Endometrium (tissue), 2 donors: ENCODE data around the gene DPYSL4.

Experiments used
- FAIRE-seq: peaks from 2 replicates; lab custom pipeline; 2012; peaks lifted over from hg19 to GRCh38; lab: Jason Lieb, UNC
- donor health status: control.
- donor health status: control.

The DPYSL4 gene

DNA sequence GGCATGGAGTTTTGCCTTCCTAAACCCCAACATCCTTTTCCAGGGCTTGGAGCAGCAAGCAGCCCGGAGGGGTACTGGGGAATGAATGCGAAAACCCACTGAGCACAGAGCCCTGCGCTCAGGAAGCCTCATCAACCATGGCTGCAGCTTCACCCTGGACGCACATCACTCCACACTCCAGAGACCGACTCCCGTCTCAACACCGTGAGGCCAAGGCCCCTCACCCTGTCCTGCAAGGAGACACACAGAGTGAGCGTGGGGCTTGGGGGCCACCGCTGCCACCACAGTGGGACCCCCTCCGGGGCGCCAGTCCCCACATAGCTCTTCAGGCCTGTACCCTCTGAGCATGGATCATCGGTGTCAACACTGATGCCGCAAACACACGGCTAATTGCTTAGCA is 41.9 kb downstream of the DPYSL4 start:
- no peak for FAIRE-seq

DNA sequence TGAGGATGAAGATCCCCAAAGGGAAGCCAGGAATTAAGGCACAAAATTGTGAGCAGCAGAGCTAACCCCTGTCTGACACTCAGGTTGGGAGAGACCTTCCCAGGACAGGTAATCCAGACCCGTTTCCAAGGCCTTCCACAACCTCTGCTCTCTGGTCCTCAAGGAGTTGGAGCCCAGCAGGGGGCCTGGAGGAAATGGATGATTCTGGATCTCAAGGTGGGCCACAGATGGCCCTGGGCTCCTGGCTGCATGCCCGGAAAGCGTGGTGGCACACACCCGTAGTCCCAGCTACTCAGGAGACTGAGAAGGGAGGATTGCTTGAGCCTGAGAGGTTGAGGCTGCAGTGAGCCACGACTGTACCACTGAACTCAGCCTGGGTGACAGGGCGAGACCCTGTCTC is 42.3 kb downstream of the DPYSL4 start:
- FAIRE-seq = no peak

DNA sequence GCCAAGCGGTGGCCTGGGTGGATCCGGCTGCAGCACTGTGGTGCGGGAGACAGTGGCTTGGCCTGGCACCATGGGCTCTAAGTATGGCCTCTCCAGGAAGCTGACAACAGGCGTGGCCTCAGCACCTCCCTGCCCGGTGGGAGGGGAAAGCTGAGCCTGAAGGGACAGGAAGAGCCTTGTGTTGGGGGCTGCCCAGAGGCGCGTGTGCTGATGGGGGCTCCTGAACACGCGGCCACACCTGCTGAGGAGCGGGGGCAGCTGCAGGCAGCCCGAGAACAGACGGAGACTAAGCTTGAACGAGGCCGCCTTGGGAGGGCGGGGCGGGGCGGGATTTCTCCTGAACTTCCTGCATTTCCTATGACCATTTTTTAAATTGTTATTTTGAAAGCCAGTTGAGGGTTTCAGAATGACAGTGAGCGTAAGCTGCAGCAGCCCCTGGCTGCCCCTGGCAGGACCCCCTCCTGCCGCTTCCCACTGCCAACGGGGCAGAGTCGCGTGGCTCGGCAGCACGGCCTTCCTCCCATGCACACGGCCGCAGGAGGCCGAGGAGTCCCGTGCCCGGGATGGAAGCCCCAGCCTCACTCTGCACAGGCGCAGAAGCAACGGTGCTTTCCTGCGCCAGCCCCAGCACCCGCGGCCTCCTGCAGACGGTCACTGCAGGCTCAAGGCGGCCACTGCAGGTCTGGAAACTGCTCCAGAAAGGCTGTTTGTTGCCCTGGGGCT is 43.2 kb downstream of the DPYSL4 start:
- FAIRE-seq = no peak

DNA sequence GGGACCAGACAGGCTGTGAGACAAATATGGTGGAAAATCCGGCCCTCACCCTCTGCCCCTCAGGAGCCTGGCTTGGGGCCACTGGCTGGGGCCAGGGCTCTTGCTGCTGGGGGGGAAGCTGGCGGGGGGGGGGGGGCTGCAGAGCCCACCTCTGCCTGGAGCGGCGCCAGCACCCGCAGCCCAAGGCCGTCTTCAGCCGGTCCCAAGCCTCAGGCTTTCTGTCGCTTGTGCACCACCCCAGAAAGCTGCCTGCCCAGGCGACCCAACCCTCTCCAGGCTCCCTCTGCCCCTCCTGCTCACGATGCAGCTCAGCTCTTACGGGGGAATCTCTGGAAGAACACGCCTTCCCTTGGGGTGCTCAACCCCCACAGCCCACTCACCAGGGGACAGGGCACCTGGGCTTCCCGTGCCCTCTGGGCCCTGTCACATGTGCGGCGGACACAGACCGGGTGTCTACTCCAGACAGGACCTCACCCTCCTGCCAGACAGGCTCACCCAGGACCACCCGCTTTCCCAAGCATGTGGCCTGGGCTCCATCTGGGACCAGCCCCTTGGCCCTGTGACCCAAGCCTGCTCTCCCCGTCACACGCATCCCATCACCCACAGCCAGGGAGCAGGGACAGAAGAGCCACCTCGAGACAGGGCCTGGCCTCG is 43.9 kb downstream of the DPYSL4 start:
- no peak for FAIRE-seq

DNA sequence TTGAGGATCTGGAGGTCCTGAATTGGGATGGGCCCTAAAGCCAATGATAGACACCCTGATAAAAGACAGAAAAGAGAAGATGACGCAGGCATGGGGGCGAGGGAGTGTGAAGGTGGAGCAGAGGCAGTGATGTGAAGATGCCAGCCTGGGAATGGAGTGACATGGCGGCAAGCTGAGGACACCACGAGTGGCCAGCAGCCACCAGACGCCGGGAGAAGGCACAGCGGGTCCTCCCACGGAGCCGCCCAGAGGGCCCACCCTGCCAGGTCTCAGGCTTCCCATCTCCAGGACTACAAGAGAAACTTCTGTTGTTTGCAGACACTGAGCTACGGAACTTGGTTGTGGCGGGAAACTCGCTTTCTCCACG is 44.9 kb downstream of the DPYSL4 start:
- no peak for FAIRE-seq

DNA sequence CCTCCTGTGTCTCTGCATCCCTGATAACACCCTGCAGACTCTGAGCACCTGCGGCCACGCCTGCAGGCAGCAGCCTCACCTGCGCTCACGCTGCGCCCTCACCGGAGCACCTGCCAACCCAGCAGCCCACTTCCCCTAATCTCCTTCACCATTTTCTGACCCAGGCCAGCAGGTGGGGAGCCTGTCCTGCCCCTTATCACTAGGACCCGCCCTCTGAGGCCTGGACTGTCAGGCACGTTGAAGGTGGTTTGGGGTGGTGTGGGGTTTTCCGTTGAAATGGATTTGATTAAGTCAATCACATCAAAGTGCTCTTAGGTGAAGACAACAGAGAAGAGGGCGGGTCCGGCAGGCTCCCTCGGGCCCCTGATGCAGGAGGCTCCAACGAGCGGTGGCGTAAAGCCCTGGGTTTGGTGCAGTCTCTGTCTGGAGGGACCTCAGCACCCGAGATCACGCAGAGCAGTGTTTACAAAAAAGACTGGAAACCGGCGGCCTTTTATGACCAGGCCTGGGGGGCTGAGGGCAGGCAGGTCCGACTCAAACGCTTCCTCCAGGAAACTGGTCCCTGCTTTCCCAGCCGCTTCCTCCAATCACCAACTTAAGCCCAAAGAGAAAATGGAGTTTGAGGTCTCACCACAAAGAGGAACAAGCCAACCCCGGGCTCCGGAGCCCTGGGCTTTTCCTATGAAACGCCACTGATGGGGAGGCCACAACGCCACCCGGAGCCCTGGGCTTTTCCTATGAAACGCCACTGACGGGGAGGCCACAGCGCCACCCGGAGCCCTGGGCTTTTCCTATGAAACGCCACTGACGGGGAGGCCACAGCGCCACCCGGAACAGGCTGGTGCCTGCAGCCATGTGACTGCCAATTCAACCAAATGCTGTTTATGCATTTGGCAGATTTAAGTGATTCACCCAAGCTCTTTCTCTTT is 45.5 kb downstream of the DPYSL4 start:
- FAIRE-seq = no peak

DNA sequence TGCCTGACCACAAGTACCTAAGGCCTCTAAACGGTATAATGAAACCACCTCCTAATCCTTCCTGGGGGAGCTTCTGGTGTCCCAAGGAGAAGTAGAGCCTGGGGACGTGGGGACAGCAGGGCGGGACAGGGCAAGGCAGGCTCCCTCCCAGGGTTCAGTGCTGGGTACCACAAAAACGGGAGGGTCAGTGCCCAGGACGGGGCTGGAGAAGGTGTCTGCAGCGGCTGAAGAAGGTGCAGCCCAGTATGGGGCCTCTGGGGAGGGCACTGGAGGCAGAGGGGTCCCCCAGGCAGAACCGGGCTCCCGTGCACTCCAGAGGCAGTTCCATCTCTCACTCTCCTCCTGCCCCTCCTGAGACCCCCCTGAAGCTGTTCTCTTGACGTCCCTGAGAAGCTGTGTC is 46.2 kb downstream of the DPYSL4 start:
- no peak for FAIRE-seq

DNA sequence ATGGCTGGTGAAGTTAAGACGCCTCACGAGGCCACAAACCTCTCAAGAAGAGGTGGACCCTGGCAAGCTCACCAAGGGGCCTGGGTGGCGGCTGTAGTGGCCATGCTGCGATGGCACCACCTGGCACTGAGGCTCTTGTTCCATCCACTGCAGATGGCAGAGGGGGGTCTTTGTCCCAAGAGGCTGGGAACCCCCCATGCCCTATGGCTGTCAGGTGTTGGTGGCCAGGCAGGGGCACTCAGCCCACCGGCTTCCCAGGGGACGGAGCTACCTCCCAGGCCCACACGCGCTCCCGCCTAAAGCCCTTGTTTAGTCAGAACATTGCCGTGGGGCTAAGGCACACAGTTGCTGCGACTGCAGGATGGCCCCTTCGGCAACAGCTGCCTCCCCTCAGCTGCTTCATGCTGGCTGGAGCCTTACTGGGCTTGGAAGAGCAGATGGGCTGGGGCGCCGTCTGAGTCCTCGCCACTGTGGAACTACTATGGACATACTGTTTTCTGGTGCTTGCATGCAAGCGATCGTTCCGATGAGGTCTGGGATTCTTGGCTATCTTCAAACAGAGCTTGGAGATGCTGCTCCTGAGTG is 46.8 kb downstream of the DPYSL4 start:
- FAIRE-seq = no peak

DNA sequence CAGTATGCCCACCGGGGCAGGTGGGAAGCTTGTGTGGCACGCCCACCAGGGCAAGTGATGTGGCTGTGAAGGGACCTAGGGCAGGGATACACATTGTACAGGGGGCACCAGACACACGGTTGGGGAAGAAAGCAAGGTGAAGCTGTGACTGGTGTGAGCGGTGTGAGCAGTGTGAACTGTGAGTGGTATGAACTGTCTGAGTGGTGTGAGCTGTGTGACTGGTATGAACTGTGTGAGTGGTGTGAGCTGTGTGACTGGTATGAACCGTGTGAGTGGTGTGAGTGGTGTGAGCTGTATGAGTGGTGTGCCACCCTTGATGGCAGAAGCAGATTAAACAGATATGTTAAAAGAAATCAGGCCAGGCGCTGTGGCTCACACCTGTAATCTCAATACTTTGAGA is 48.1 kb downstream of the DPYSL4 start:
- no peak for FAIRE-seq

DNA sequence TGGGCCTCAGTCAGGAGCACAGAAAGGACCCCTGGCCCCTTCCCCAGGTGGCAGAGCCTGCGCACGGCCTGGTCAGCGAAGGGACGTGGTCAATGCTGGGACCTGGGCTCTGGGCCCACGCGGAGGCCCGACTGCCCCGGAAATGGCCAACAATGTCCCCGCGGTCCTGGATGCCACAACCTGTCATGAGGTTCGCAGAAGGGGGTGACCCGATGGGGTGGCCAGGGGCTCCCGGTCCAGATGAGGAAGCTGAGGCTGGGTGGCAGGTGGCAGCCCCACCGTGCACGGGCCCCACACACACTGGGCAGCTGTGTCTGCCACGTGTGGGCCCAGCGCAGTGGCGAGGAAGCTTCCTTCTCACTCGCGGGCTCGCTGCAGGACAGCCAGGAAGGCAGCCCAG is 49.4 kb downstream of the DPYSL4 start:
- no peak for FAIRE-seq

DNA sequence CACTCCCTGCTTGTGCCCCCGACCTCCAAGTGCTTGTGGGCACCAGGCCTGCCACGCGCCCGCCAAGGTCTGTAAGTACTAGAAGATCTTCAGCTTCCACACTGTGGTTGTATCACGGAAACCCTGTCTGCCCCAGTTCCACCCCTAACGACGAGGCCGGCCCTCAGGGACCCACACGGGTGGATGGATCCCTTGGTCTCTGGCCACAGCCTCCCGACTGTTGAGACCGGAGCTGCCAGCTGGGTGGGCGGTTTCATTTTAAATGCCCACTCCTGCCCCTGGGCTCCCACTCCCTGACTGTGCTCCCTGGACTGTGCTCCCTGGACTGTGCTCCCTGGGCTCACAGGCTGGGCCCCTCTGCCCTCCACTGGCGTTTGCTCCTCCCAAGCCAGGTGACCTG is 50.1 kb downstream of the DPYSL4 start:
- no peak for FAIRE-seq

DNA sequence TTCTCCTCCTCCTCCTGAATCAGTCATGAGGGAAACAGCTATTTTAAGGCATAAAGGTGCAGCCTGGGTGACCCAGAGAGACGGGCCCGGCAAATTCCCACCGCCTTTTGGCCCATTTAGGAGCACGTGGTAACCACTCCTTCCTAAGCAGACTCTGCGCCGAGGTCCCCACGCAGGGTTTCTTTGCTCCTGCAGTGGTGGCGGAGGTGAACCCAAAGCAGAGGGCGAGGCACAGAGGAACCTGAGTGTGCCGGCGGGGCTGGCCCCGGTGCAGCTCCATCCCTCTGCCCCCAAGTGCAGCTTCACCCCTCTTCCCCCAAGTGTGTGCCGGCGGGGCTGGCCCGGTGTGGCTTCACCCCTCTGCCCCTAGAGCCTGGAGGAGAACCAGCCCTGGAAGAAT is 50.6 kb downstream of the DPYSL4 start:
- FAIRE-seq = no peak

DNA sequence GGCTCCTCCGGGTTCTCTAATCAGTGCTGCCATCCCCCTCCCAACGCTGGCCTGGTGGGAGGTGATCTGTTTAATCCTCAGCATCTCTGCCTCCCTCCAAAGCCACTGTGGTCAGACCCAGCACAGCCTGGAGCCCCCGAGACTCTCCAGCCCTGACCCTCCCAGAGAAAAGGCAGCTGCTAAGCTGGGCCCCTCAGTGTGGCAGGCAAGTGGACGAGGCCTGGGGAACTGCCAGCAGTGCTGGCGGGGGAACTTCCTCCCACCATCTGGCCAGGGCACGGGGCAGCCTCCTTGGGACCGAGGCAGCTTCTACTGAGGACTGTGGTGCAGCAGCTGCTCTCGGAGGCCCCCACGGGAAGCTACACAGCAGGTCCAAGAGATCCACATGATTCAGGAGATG is 51.1 kb downstream of the DPYSL4 start:
- no peak for FAIRE-seq

DNA sequence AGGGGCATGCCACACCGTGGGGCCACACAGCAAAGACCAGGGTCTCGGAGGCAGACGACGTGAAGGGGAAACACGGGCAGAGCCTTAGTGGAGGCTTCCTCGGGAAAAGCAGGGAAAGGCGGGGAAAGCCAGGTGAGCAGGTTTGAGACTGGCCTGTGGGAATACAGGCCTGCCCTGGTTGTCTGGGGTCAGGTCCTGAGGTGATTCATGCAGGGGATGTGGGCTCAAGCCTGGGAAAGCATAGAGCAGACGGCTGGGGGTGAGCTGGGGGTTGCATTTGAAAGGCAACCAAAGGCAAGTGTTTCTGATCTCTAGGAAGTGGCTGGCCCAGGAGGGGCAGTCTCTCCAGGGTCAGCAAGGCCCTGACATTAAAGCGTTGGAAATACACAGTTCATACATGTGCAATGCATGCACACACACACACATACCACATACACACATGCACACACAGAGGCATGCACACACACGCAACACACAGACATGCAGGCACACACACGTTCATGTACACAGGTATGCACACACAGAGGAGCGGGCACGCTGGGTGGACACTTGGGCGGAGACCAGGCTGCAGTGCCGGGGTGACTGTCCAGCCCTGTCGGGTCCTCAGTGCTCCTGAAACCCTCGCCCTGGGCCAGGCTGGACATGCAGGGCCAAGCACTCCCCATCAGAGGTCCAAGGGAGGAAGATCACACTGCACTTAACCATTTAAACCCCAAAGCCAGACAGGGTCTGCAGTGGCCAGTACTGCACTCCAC is 51.8 kb downstream of the DPYSL4 start:
- no peak for FAIRE-seq

DNA sequence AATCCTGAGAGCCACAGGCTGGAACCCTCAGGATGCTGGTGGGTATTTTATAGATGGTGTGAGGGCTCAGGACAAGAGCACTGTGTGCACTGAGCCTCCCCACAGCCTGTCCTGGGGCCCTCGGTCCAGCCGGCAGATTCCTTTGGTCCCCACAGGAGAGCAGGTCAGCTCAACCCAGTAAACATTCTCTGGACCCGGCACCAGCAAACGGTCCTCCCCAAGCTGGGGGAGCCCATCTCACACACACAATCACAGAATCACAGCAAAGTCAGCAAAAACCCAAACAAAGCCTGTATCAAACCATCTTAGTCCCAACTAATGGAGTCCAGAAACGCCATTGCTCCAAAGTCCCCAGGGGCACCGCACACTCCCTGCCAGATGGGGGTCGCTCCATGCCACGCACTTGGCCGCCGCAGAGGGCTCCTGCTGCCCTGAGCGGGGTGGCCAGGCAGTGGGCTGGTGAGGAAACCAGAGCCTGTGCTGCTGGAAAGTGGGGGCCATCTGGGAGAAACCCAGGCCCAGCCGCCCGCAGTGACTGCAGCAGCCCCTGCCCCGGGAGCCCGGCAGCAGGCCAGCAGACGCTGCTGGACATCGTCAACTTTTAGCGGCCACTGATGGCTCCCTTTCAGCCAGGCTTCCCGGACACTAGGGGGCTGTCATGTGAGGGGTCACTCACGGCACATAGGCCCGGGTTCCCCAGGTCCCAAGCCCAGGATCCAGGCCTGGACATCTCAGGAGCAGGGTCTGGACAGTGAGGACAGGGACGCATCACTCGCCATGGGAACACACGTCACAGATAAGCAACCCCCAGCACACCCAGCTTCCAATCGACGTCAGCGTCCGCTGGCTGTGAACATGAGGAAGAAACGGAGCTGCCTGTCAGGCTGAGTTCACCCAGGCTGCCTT is 52.6 kb downstream of the DPYSL4 start:
- no peak for FAIRE-seq

DNA sequence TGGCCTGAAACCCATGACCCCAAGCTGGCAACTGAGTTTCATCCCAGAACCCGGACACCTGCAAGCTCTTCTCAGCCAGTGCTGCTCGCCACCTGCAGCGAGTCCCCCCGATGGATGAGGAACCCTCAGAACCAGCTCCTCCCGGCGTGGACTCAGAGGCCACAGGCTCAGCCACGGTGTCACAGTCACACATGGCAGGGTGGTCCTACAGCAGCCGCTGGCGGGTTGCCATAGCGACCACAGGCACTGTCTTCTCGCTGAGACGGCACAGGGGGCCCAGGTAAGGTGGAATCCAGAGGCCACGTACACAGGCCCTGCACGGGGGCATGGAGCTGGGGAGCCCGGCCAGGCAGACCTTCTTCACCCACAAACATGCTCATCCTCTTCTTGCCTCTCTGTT is 53.4 kb downstream of the DPYSL4 start:
- FAIRE-seq = no peak

DNA sequence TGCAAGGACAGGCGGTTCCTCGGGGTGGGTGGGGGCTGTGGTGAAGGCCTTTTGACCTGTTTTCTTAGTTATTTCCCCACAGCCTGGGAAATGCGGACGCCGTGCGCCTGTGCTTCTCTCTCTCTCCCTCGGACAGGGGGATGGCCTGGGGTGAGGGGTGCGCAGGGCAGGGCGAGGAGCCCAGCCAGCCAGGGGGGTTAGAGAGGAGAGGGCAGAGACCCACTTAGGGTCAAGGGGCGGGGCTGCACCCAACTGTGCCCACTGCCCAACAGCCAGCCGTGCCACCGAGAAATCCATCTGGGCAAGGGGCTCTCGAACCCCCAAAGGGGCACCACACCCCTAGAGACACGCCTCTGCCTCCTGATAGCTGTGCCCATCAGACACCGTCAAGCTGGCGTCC is 53.8 kb downstream of the DPYSL4 start:
- FAIRE-seq = no peak

DNA sequence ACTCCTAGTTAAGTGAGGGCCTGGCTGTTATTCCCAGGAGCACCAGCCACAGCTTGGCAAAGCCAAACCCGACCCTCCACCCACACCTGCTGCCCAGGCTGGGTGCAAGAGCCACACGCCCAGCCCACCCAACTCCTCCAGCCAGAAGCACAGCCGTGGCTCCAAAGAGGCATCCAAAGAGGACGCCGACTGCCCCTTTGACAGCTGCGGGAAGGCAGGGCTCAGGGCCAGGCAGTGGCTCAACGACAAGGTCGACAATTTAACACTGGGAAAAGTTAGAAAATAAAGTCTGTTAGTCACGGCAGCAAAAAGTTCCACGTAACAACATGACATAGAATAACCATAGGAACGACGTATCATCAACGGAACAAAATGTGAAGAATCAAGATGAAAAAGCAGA is 54.3 kb downstream of the DPYSL4 start:
- no peak for FAIRE-seq

DNA sequence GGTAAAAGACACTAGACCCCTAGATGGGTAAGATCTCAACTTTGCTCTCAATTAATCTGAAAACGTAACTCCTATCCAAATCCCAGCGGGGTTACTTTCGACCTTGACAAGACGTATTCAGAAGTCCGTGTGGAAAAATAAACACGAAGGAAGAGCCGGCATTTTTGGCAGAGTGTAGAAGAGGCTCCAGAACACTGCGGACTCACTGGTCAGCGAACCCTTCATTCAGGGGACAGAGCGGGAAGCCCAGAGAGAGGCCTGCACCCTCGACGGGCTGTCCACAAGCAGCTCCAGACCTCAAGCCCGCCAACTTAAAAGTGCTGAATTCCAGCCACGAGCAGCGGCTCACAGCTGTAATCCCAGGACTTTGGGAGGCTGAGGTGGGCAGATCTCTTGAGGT is 54.7 kb downstream of the DPYSL4 start:
- FAIRE-seq = no peak

DNA sequence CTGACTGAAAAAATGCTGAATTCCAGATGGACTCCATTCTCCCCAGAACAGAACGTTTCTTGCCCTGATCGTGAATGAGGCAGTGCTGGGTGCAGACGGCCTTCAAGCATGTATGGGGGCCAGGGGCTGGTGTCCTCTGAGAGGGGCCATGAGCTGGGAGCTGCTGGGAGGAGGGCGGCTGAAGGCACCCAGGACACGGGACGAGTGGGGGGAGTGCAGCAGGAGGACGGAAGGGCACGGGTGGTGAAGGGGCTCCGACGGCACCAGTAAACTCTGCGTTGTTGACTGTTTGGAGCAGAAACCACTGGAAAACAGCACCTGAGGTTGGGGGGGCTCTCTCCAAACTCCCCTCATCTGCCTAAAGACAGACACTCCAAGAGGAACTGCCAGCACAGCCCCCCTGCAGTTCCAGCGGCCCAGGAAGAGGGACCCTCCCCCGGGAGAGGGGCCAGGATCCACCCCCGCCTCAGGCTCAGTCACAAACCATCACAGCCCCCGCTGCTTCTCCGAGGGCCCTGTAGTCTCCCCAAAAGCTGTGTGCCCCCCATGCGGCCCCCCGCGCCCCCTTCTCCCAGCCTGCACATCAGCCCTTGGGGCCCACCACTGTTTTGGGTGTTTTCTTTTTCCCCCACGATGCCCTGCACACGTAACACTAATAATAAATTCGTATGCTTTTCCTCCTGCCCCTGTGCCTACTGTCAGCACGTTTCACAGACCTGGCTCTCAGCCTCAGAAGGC is 55.5 kb downstream of the DPYSL4 start:
- FAIRE-seq = no peak
